Hindlimb muscle (tissue), 1 donor: ENCODE measurements around the gene GNAO1. TPM values are rescaled to one million over a fixed set of nuclear protein-coding genes. Genes with fewer than 3 reads are reported as not detected.

Experiments used
- DNase-seq: peaks from one replicate; pipeline ENCODE4 v3.0.0-alpha.2; 2013
- polyA plus RNA-seq: library from polyadenylated mRNA; unstranded; fragments of 120-200 nt; gene quantifications from one replicate; pipeline ENCODE4 v1.2.1, GENCODE V29; 2013; ENCODE audit not compliant: insufficient read length

GNAO1 gene
- polyA plus RNA-seq, 1 donor: 1.3 TPM

DNA sequence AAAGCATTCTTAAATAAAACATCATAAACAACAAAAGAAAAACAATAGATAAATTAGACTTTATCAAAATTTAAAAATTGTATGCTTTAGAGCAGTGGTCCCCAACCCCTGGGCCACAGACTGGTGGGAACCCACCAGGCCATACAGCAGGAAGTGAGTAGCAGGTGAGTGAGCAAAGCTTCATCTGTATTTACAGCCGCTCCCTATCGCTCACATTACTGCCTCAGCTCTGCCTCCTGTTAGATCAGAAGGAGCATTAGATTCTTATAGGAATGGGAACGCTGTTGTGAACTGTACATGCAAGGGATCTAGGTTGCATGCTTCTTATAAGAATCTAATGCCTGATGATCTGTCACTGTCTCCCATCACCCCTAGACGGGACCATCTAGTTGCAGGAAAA lies 51.5 kb downstream of the GNAO1 start:
- DNase-seq: no peak

DNA sequence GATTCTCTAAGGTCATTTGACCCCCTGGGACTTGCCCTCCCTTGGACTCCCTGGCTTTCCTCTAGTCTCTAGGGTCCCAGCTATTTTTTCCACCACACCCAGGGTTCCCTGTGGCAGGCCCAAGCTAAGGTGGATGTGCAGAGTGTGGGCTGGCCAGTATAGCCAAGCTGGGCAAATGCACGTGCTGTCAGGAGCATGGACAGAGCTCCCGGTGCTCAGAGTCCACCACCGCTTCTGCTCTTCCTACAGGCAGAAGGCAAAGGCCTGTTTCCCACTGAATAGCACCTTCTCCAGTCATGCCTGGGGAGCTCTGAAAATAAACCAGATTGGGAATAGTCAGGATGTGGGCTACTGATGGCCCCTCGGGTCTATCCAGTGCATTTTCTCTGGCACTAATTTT lies 53.3 kb downstream of the GNAO1 start:
- no peak for DNase-seq

GRCh38 chr16:56245197-56245596 lies 53.9 kb downstream of the GNAO1 start:
- DNase-seq: no peak

DNA sequence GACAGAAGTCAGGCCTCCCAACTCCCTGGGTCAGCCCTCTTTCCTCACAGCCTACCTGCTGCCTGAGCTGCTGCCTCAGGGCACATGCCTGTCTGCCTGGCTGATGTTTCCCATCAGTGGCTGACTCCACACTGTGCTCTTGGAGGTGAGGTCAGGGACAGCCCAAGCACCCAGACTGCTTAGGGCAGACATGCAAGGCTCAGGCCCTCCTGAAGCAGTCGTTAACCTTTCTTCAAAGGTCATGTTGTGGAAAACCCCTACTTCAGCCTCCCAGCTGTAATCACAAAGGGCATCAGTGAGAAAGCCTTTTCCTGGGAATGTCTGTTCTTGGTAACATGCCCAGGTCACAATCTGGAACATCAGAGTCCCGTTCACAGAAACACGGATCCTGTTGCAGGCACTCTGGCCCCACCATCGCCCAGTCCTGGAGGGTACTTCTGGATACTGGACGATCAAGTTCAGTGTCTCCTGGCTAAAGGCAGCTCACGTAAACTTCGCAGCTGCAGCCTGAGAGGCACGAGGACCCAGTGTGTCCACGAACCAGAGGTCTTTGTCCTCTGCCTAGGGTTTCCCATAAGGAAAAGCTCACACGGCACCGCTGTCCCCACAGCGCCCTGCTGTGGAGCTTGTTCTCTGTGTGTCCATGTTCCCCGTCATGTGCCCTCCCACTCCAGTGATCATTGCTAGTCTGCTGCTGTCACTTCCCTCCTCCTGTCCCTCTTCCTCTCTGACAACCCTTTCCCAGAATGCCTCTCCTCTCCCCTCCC lies 54.9 kb downstream of the GNAO1 start:
- DNase-seq: no peak

GRCh38 chr16:56247018-56247417 lies 55.7 kb downstream of the GNAO1 start:
- DNase-seq: no peak

GRCh38 chr16:56247808-56248207 lies 56.5 kb downstream of the GNAO1 start:
- no peak for DNase-seq

GRCh38 chr16:56252835-56253234 lies 61.5 kb downstream of the GNAO1 start:
- no peak for DNase-seq

GRCh38 chr16:56255904-56256303 lies 64.6 kb downstream of the GNAO1 start:
- no peak for DNase-seq

GRCh38 chr16:56257239-56257638 lies 66.0 kb downstream of the GNAO1 start:
- no peak for DNase-seq

GRCh38 chr16:56257666-56258342 lies 66.5 kb downstream of the GNAO1 start:
- DNase-seq: peak; percentile 65

DNA sequence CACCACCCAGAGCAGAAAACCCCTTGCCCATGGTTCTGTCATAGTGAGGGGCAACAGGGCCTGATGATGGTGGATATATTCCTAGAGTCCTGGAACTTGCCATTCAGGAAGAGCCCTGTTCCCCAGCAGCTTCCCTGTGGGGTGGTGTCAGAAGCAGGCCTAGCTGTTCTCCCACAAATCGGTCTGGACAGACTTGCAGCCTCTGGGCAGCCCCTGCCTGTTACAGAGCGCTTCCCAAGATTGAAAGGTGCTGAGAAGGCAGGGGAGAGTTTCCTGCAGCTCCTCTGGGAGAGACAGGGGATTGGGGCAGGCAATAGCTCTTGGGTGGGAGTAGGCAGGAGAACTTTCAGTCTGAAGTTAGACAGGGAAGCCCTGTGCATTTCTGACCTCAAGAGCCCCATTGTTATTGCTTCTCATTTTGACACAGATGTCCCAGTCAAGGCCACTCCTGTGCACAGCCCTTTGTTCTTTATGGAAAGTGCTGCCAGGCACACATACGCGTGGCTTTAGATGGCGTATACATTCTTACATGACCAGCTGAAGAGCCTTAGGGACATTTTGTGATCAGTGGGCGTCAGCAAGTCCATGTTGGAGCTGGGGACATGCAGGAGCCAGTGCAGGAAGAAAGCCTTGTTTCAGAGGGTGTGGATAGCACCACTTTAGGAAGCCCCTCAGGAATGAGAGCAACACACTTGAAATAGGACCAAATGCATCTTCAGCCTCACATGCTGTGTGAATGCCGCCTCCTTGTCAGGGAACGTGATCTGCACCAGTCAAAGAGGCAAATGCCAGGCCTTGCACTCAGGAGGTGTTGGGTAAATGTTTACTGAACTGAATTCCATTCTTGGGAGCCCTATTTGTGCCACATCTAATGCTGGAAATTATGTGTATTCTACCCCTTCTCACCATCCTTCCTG lies 67.5 kb downstream of the GNAO1 start:
- DNase-seq: no peak

- no peak for DNase-seq
Measured at GRCh38 chr16:56259425-56259779, 68.1 kb downstream of the GNAO1 start.

- no peak for DNase-seq
Measured at GRCh38 chr16:56260378-56261160, 69.3 kb downstream of the GNAO1 start.

GRCh38 chr16:56261656-56262055 lies 70.4 kb downstream of the GNAO1 start:
- no peak for DNase-seq

DNA sequence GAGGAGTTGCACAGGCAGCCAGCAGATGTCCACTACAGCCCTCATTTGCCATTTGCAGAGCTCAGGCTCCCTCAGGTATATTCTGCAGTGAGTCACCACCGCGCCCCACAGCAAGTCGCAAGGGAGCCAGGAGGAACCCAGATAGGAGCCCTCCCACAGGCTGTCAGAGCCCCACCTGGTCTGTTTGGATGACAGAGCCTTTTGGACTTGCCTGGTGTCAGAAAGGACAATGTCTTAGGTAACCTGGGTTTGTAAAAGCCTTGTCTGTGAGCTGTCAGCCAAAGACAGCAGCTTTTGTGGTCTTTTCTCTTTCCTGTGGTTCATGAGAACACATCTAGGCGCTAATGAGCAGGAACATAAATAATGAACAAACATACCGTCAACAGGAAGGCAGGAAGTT lies 70.9 kb downstream of the GNAO1 start:
- DNase-seq: no peak

GRCh38 chr16:56262551-56263245 lies 71.4 kb downstream of the GNAO1 start:
- no peak for DNase-seq

DNA sequence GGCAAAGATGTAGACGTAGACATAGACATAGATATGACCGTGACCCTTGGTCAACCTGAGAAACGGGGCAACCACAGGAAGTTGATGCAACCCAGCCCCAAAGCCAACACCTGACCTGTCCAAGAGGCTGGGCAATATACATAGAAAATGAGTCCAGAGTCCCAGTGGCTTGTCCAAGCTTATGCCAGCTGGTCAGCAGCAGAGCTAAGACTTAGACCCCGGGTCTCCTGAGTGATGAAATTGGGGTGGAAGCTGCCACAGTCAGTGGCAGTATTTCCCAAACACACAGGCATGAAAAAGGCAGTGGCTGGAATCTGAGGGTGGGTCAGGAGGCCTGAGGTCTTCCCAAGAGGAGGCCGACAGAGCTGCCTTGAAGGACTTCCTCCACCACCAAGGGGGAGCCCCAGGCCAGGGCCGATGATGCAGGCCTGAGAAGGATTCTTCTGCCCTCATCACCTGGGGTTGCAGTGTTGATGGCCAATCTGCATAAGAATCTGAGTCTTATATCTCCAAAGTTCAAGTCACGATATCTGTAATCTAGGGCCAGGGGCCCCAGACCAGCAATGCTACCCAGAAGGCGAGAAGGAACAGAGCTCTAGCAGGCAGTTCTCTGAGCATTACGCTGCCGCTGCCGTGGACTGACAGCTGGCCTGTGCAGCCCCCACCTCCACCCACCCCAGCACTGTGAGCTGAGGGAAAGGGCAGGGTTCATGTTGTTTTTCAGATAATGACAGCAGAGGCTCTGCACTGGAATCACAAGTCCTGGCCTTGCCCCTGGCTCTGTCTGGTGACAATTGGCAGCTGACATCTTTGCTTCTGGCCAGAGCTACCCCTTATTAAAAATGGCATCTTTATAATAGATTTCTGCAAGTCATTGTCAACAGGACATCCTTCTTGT lies 72.7 kb downstream of the GNAO1 start:
- no peak for DNase-seq

DNA sequence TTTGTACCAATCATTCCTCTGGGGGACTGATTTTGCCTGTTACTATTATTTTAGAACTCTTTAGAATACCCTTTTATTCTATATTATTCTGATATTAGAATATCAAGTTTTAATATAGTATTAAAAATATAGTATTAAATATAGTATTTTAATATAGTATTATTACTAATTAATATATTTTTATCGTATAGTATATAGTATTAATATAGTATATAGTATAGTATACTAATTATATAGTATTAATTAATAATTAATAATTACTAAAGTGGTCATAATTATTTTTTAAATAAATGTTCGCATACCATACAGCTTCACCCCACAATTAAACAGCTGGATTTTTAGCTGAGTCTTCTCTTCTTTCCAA lies 73.3 kb downstream of the GNAO1 start:
- DNase-seq: no peak

DNA sequence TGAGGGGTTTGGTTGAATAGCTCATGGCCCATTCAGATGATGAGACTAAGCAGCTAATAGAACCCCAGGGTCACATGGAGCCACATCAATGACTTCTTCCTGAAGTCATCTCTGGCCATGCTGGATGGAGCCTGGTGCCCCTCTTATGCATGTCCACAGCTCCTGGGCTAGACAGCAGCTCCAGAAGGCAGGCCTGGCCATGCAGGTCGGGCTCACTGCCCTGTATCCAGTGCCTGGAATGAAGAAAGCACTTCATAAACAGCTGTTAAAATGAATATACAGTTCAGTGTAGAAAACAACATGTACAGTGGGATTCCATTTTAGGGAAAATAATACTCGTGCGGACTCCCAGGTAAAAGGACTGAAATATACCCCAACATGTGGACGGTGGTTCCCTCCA lies 73.9 kb downstream of the GNAO1 start:
- DNase-seq: no peak

GRCh38 chr16:56265746-56266145 lies 74.5 kb downstream of the GNAO1 start:
- DNase-seq: no peak
